ENCODE data around the gene ADGRA3. TPM values are rescaled to one million over a fixed set of nuclear protein-coding genes. Genes with fewer than 3 reads are reported as not detected.

The ADGRA3 gene
- total and polyA plus RNA-seq, 7 donors: 7.4 to 32.1 (median 19.0) TPM

- peak overlapping the region; percentile 62 for H3K27ac ChIP-seq
- intact Hi-C loops (cut with DNase I): no loop called here
These were observed 9.0 kb upstream of the ADGRA3 start for GRCh38 chr4:22524895-22525294.

GRCh38 chr4:22522706-22523501 lies 7.0 kb upstream of the ADGRA3 start:
- DNase-seq (no peak), ATAC-seq (no peak)
- H3K4me1 ChIP-seq: peaks cover 13% of the 10 kb centered on the region
- H3K36me3 ChIP-seq (ENCODE audit: insufficient read depth in 1 of 2, low read depth in 1 of 2): no peaks in the 10 kb centered on the region
- H3K27ac ChIP-seq: no peak overlapping the region
- no peaks in the 10 kb centered on the region for H3K27me3 ChIP-seq (ENCODE audit: insufficient read depth in 3 of 3, low read length in 2 of 3)
- WGBS, 3 donors: 84 to 87% (median 87%) methylated on average over 9 of the region's 9 CpGs
- no peaks in the 10 kb centered on the region for H3K9me3 ChIP-seq
- H3K4me3 ChIP-seq: no peak overlapping the region
- TF ChIP-seq CTCF (IDR thresholded peaks at IDR 0.05): no peak
- intact Hi-C loops (cut with DNase I): no loop called here

More at GRCh38 chr4:22524895-22525294, 9.0 kb upstream of the ADGRA3 start:
- peaks cover 12% of the 10 kb centered on the region for H3K4me1 ChIP-seq
- no peaks in the 10 kb centered on the region for H3K36me3 ChIP-seq (ENCODE audit: insufficient read depth in 1 of 2, low read depth in 1 of 2)
- ATAC-seq: peak; percentile 59 to 96 (median 86)
- H3K27me3 ChIP-seq (ENCODE audit: insufficient read depth in 3 of 3, low read length in 2 of 3): no peaks in the 10 kb centered on the region
- TF ChIP-seq CTCF (IDR thresholded peaks at IDR 0.05): no peak
- H3K4me3 ChIP-seq: no peak overlapping the region
- no peak for DNase-seq
- no peaks in the 10 kb centered on the region for H3K9me3 ChIP-seq
- 16 to 36% (median 16%) methylated on average over 3 of the region's 3 CpGs for WGBS, 3 donors

- WGBS, 3 donors: 69 to 79% (median 73%) methylated on average over 2 of the region's 2 CpGs
- intact Hi-C loops (cut with DNase I): no loop called here
- Histone ChIP-seq H3K4me1 (peaks cover 20% of the 10 kb centered on the region), H3K4me3 (no peak overlapping the region), H3K9me3 (no peaks in the 10 kb centered on the region), H3K27ac (no peak overlapping the region), H3K36me3 (ENCODE audit: insufficient read depth in 1 of 2, low read depth in 1 of 2) (no peaks in the 10 kb centered on the region), H3K27me3 (ENCODE audit: insufficient read depth in 3 of 3, low read length in 2 of 3) (no peaks in the 10 kb centered on the region)
- no peak for TF ChIP-seq CTCF (IDR thresholded peaks at IDR 0.05)
- DNase-seq (no peak), ATAC-seq (no peak)
These were observed 6.3 kb upstream of the ADGRA3 start for GRCh38 chr4:22522206-22522605.

GRCh38 chr4:22521240-22521639 lies 5.4 kb upstream of the ADGRA3 start:
- Histone ChIP-seq H3K4me1 (peaks cover 29% of the 10 kb centered on the region), H3K9me3 (no peaks in the 10 kb centered on the region), H3K36me3 (ENCODE audit: insufficient read depth in 1 of 2, low read depth in 1 of 2) (no peaks in the 10 kb centered on the region), H3K4me3 (no peak overlapping the region), H3K27ac (no peak overlapping the region), H3K27me3 (ENCODE audit: insufficient read depth in 3 of 3, low read length in 2 of 3) (no peaks in the 10 kb centered on the region)
- intact Hi-C loops (cut with DNase I): no loop called here
- no peak for ATAC-seq
- TF ChIP-seq CTCF (IDR thresholded peaks at IDR 0.05): no peak
- DNase-seq: no peak

All from psoas muscle (tissue), 8 donors.